ENCODE data around the gene GSN. TPM values are rescaled to one million over a fixed set of nuclear protein-coding genes. Genes with fewer than 3 reads are reported as not detected.

GSN gene
- total and polyA plus RNA-seq, 2 of the 13 experiments (the other 11 are each of a cell fraction or from before 2014, with no cell fraction given) = 294 to 307 TPM

DNA sequence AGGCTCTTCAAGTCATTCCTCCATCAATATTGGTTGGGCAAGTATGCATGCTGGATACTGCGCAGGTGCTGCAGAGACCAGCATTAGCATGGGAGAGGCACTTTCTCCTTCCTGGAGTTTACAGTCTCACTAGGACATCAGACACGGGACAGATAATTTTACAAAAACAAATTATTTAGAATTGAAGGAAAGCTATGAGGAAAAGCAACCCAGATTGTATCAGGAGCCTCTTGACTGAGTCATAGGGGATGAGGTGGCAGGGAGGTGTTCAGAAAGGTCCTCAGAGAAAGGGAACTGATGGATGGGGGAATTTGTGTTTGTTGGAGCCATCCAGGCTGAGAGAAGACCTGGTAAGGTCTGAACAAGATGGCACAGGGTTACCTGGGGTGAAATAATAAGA lies 41.8 kb upstream of the GSN start (continued):
- TF ChIP-seq, protein P1, sequence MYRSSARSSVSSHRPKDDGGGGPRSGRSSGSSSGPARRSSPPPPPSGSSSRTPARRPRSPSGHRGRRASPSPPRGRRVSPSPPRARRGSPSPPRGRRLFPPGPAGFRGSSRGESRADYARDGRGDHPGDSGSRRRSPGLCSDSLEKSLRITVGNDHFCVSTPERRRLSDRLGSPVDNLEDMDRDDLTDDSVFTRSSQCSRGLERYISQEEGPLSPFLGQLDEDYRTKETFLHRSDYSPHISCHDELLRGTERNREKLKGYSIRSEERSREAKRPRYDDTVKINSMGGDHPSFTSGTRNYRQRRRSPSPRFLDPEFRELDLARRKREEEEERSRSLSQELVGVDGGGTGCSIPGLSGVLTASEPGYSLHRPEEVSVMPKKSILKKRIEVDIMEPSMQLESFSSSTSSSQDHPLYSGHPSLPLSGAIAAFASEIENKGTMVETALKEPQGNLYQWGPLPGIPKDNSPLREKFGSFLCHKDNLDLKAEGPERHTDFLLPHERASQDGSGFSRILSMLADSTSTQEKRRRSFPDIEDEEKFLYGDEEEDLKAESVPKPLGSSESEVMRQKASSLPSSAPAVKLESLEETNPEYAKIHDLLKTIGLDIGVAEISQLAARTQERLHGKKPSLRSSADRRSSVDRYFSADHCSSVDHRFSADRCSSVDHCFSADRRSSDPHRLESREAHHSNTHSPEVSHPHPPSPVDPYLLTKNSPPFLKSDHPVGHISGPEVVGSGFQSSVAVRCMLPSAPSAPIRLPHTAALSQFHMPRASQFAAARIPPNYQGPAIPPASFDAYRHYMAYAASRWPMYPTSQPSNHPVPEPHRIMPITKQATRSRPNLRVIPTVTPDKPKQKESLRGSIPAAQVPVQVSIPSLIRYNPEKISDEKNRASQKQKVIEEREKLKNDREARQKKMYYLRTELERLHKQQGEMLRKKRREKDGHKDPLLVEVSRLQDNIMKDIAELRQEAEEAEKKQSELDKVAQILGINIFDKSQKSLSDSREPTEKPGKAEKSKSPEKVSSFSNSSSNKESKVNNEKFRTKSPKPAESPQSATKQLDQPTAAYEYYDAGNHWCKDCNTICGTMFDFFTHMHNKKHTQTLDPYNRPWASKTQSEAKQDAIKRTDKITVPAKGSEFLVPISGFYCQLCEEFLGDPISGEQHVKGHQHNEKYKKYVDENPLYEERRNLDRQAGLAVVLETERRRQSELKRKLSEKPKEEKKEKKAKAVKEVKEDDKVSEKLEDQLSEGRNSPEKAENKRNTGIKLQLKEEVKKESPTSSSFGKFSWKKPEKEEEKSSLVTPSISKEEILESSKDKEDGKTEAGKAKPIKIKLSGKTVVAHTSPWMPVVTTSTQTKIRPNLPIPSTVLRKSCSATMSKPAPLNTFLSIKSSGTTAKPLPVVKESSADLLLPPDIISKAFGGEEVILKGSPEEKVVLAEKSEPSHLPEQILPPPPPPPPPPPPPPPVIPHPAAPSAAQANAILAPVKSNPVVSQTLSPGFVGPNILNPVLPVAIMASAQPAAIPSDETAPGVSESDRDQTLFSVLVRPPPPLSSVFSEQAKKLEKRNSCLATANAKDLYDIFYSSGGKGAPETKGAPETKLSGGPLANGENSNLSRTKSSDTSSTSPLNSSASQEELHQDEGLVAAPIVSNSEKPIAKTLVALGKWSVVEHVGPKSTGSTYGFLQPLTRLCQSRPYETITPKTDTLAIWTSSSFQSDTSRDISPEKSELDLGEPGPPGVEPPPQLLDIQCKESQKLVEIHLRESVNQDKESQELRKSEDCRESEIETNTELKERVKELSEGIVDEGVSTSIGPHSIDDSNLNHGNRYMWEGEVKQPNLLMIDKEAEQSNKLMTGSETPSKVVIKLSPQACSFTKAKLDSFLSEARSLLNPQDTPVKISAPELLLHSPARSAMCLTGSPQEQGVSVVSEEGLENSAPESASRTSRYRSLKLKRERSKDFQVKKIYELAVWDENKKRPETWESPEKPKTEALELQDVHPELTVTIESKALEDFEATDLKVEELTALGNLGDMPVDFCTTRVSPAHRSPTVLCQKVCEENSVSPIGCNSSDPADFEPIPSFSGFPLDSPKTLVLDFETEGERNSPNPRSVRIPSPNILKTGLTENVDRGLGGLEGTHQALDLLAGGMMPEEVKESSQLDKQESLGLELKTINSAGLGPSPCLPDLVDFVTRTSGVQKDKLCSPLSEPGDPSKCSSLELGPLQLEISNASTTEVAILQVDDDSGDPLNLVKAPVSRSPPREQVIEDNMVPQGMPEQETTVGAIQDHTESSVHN (CRISPR knock-in tag; IDR thresholded peaks at IDR 0.05) = no peak
- TF ChIP-seq GABPA (IDR thresholded peaks at IDR 0.05; ENCODE audit: low read depth, low read length) (no peak), GABPA (CRISPR knock-in tag; IDR thresholded peaks at IDR 0.05; ENCODE audit: low read depth) (no peak), RERE (CRISPR knock-in tag; IDR thresholded peaks at IDR 0.05; ENCODE audit: low read depth) (no peak), CAMTA2 (CRISPR knock-in tag; IDR thresholded peaks at IDR 0.05; ENCODE audit: borderline replicate concordance) (no peak)

Measured in HepG2 (cell line).